GM18858 (cell line): ENCODE data around the gene RHBDL2.
"Not testable (repeated sequence)": the region's sequence is repeated elsewhere in the genome, so short reads cannot be mapped to it uniquely, and the experiment has no call there.

Experiments
- ATAC-seq: cut with Tn5 transposase; IDR thresholded peaks from one replicate; pipeline ENCODE4 v1.9.1; 2021; ENCODE audit not compliant: unreplicated experiment

RHBDL2 gene

GRCh38 chr1:38885092-38885491 lies 56.5 kb downstream of the RHBDL2 start:
- ATAC-seq: no peak

- ATAC-seq: no peak
Observed at GRCh38 chr1:38881487-38881886, 60.1 kb downstream of the RHBDL2 start, which contains the start of gene GJA9. Gene GJA9 (minus strand): TSS chr1:38881587. CDS start chr1:38876098, 5,489 bp downstream.

GRCh38 chr1:38875811-38876210 lies 65.8 kb downstream of the RHBDL2 start:
- no peak for ATAC-seq

- ATAC-seq: peak; percentile 83
Observed at GRCh38 chr1:38873027-38873969, 68.3 kb downstream of the RHBDL2 start, which contains the start of gene MYCBP. Gene MYCBP (minus strand): TSS chr1:38873348. CDS start chr1:38873305, 43 bp downstream.

- ATAC-seq: no peak
Observed at GRCh38 chr1:38872401-38873026, 69.1 kb downstream of the RHBDL2 start.

GRCh38 chr1:38870996-38871395 lies 70.6 kb downstream of the RHBDL2 start:
- ATAC-seq: no peak

- ATAC-seq: no peak
Observed at GRCh38 chr1:38867208-38867607, 74.4 kb downstream of the RHBDL2 start.

GRCh38 chr1:38865112-38865715 lies 76.4 kb downstream of the RHBDL2 start:
- no peak for ATAC-seq

- no peak for ATAC-seq
Observed at GRCh38 chr1:38860454-38860795, 81.2 kb downstream of the RHBDL2 start.

- ATAC-seq: peak; percentile 53
Observed at GRCh38 chr1:38859561-38860453, 81.8 kb downstream of the RHBDL2 start, which contains the start of gene RRAGC. Gene RRAGC (minus strand): TSS chr1:38859772. CDS start chr1:38859646, 126 bp downstream.

GRCh38 chr1:38858833-38859560 lies 82.6 kb downstream of the RHBDL2 start:
- ATAC-seq: peak; percentile 28

- peak; percentile 41 for ATAC-seq
Observed at GRCh38 chr1:38852780-38853179, 88.8 kb downstream of the RHBDL2 start.

- no peak for ATAC-seq
Observed at GRCh38 chr1:38848071-38848470, 93.6 kb downstream of the RHBDL2 start.

- no peak for ATAC-seq
Observed at GRCh38 chr1:38846210-38846609, 95.4 kb downstream of the RHBDL2 start.

- not testable (repeated sequence) for ATAC-seq
Observed at GRCh38 chr1:38845088-38845487, 96.5 kb downstream of the RHBDL2 start.

- ATAC-seq: no peak
Observed at GRCh38 chr1:38840281-38840680, 101.3 kb downstream of the RHBDL2 start.

- ATAC-seq: no peak
Observed at GRCh38 chr1:38839363-38839762, 102.3 kb downstream of the RHBDL2 start.

- not testable (repeated sequence) for ATAC-seq
Observed at GRCh38 chr1:38836316-38836715, 105.3 kb downstream of the RHBDL2 start.
